ENCODE measurements around the gene CYFIP2.

Gene CYFIP2

DNA sequence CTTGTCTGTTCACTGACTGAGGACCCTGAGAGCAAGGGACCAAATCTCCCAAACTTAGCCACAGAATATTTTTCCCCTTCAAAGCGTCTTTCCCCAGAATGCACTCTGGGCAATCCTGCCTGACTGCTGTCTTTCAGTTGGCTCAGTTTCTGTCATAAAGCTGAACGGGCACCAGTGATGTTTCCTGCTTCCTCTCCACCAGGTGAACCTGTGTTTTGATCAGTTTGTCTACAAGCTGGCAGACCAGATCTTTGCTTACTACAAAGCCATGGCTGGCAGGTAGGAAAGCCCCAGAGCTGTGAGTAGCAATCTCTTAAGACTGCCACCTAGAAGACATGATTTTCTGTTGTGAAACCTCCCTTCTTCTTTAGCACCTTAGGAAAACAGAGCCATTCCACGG lies 61.8 kb downstream of the CYFIP2 start:
- peaks cover 92% of the 10 kb centered on the region for H3K36me3 ChIP-seq (ENCODE audit: insufficient read depth, low read length)
- no peaks in the 10 kb centered on the region for H3K79me2 ChIP-seq (ENCODE audit: insufficient read depth, low read length)
- no peaks in the 10 kb centered on the region for H3K9me2 ChIP-seq (ENCODE audit: low read depth, low read length)
- H4K20me1 ChIP-seq (ENCODE audit: insufficient read depth, low read length) = no peaks in the 10 kb centered on the region
- no peak overlapping the region for H3K4me3 ChIP-seq (ENCODE audit: low read depth, low read length, poor library complexity, severe bottlenecking)
- H2AFZ ChIP-seq (ENCODE audit: low read length) = no peak overlapping the region
- TF ChIP-seq, protein P1, sequence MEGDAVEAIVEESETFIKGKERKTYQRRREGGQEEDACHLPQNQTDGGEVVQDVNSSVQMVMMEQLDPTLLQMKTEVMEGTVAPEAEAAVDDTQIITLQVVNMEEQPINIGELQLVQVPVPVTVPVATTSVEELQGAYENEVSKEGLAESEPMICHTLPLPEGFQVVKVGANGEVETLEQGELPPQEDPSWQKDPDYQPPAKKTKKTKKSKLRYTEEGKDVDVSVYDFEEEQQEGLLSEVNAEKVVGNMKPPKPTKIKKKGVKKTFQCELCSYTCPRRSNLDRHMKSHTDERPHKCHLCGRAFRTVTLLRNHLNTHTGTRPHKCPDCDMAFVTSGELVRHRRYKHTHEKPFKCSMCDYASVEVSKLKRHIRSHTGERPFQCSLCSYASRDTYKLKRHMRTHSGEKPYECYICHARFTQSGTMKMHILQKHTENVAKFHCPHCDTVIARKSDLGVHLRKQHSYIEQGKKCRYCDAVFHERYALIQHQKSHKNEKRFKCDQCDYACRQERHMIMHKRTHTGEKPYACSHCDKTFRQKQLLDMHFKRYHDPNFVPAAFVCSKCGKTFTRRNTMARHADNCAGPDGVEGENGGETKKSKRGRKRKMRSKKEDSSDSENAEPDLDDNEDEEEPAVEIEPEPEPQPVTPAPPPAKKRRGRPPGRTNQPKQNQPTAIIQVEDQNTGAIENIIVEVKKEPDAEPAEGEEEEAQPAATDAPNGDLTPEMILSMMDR (IDR thresholded peaks at IDR 0.05; ENCODE audit: low read length) = no peak
- TF ChIP-seq EZH2 (IDR thresholded peaks at IDR 0.05; ENCODE audit: borderline replicate concordance, low read length) = no peak
- no peak overlapping the region for H3K9ac ChIP-seq (ENCODE audit: low read length)
- H3K27ac ChIP-seq (ENCODE audit: low read depth, low read length, poor library complexity, severe bottlenecking) = peak overlapping the region; percentile 6
- no peaks in the 10 kb centered on the region for H3K9me3 ChIP-seq (ENCODE audit: low read length)
- H3K27me3 ChIP-seq (ENCODE audit: insufficient read depth, low read length) = no peaks in the 10 kb centered on the region
- H3F3A ChIP-seq (ENCODE audit: insufficient read depth, low read length) = no peaks in the 10 kb centered on the region
- peaks cover 15% of the 10 kb centered on the region for H3K4me1 ChIP-seq (ENCODE audit: insufficient read depth, low read length, severe bottlenecking)
- no peak overlapping the region for H3K4me2 ChIP-seq (ENCODE audit: low read length)

DNA sequence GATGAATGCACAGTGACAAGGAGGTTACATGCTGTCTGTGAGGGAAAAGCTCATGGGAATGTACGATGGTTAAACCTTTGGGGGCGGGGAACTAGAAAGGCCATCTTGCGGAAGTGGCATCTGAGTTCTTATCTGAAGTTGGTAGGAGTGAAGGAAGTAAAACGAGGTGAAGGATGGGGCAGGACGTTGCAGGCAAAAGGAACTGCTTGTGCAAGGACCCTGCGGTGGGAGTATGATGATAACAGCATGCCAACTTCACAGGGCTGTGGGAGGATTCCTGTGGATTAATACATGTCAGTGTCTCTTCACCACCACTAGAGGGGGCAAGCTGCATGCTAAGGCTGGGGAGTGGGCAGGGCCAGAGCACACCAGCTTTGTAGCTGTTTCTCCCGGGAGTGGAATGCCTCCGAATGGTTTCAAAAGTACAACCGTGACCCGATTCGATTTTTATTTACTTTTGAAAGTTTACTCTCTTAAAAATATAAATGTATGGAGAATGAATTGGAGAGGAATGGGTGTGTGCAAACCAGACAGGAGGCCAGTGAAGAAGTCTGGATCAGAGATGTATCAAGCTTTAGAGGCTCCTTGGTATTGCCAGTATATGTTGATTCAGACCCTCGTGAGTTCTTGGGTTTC lies 62.5 kb downstream of the CYFIP2 start:
- Histone ChIP-seq H3F3A (ENCODE audit: insufficient read depth, low read length) (no peaks in the 10 kb centered on the region), H3K9ac (ENCODE audit: low read length) (no peak overlapping the region), H3K79me2 (ENCODE audit: insufficient read depth, low read length) (no peaks in the 10 kb centered on the region), H2AFZ (ENCODE audit: low read length) (no peak overlapping the region), H3K4me2 (ENCODE audit: low read length) (no peak overlapping the region), H4K20me1 (ENCODE audit: insufficient read depth, low read length) (no peaks in the 10 kb centered on the region), H3K27me3 (ENCODE audit: insufficient read depth, low read length) (no peaks in the 10 kb centered on the region), H3K27ac (ENCODE audit: low read depth, low read length, poor library complexity, severe bottlenecking) (no peak overlapping the region), H3K9me2 (ENCODE audit: low read depth, low read length) (no peaks in the 10 kb centered on the region), H3K4me1 (ENCODE audit: insufficient read depth, low read length, severe bottlenecking) (peaks cover 15% of the 10 kb centered on the region), H3K9me3 (ENCODE audit: low read length) (no peaks in the 10 kb centered on the region), H3K4me3 (ENCODE audit: low read depth, low read length, poor library complexity, severe bottlenecking) (no peak overlapping the region), H3K36me3 (ENCODE audit: insufficient read depth, low read length) (peaks cover 92% of the 10 kb centered on the region)
- no peak for TF ChIP-seq EZH2 (IDR thresholded peaks at IDR 0.05; ENCODE audit: borderline replicate concordance, low read length)
- TF ChIP-seq, protein P1 (IDR thresholded peaks at IDR 0.05; ENCODE audit: low read length) = peak; percentile 91

DNA sequence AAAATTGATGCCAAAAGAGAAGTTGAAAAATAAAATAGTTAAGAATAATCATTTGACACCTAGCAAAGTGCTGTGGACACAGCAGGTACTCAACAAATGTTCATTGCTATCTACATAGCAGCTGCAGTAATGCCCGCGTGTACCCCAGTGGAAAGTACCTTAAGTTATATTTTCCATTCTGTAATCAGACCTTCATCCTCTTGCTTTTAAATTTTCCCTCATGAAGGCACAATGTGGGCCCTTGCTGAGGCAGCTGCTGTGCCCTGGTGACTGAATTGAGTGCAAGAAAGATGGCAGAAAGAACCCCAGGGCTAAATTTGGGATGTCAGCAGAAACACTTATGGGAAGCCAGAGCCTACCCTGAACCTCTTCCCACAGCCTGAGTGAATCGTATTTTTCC lies 65.9 kb downstream of the CYFIP2 start:
- peaks cover 93% of the 10 kb centered on the region for H3K36me3 ChIP-seq (ENCODE audit: insufficient read depth, low read length)
- TF ChIP-seq, protein P1 (IDR thresholded peaks at IDR 0.05; ENCODE audit: low read length) = no peak
- no peak for TF ChIP-seq EZH2 (IDR thresholded peaks at IDR 0.05; ENCODE audit: borderline replicate concordance, low read length)
- peak overlapping the region; percentile 60 for H3K27ac ChIP-seq (ENCODE audit: low read depth, low read length, poor library complexity, severe bottlenecking)

More for the DNA sequence above, 65.9 kb downstream of the CYFIP2 start:
- Histone ChIP-seq H4K20me1 (ENCODE audit: insufficient read depth, low read length) (no peaks in the 10 kb centered on the region), H3K9me3 (ENCODE audit: low read length) (no peaks in the 10 kb centered on the region), H3K79me2 (ENCODE audit: insufficient read depth, low read length) (no peaks in the 10 kb centered on the region), H3K9ac (ENCODE audit: low read length) (no peak overlapping the region; the same call in 1 of the 2 replicates), H3K9me2 (ENCODE audit: low read depth, low read length) (no peaks in the 10 kb centered on the region), H3K4me3 (ENCODE audit: low read depth, low read length, poor library complexity, severe bottlenecking) (no peak overlapping the region), H3K4me2 (ENCODE audit: low read length) (no peak overlapping the region), H2AFZ (ENCODE audit: low read length) (no peak overlapping the region), H3F3A (ENCODE audit: insufficient read depth, low read length) (no peaks in the 10 kb centered on the region), H3K27me3 (ENCODE audit: insufficient read depth, low read length) (no peaks in the 10 kb centered on the region), H3K4me1 (ENCODE audit: insufficient read depth, low read length, severe bottlenecking) (peaks cover 15% of the 10 kb centered on the region)
